Prostate gland (tissue), 2 donors: ENCODE measurements around the gene PPM1A. TPM values are rescaled to one million over a fixed set of nuclear protein-coding genes. Genes with fewer than 3 reads are reported as not detected.

Source experiments
- DNase-seq: peaks from one replicate; pipeline ENCODE4 v3.0.0-alpha.2; 2019; ENCODE audit warnings: low spot score
- H3K27ac ChIP-seq, 2 donors: fragments of 200-600 bp; sonication (generic); 2 replicates each; pipeline ENCODE4 v1.5.1; 2017 to 2019
- H3K27me3 ChIP-seq: fragments of 200-600 bp; sonication (generic); replicated peaks from 2 replicates; pipeline ENCODE4 v1.5.1; 2019; ENCODE audit not compliant: insufficient read depth
- H3K36me3 ChIP-seq, 2 donors: fragments of 200-600 bp; sonication (generic); 1 replicate in 1 of 2; 2 replicates in 1 of 2; pipeline versions ENCODE4 v1.5.1 to v1.8.1; 2017 to 2019
- H3K4me1 ChIP-seq: fragments of 200-600 bp; sonication (generic); replicated peaks from 2 replicates; pipeline ENCODE4 v1.5.1; 2019
- H3K4me3 ChIP-seq, 2 donors: fragments of 200-600 bp; sonication (generic); 2 replicates each; pipeline ENCODE4 v1.5.1; 2017 to 2019
- H3K9me3 ChIP-seq: fragments of 200-600 bp; sonication (generic); 2 replicates; pipeline ENCODE4 v1.5.1; 2017
- POLR2A ChIP-seq: fragments of 450-650 bp; IDR thresholded peaks from one replicate; pipeline ENCODE4 v1.6.1; 2016; ENCODE audit warnings: antibody characterized with exemption, mild to moderate bottlenecking
- POLR2AphosphoS5 ChIP-seq: sonication (generic); formaldehyde crosslinking; IDR thresholded peaks from one replicate; pipeline ENCODE4 v1.6.1; 2017; ENCODE audit warnings: antibody characterized with exemption
- WGBS: methylation state at CpG from one replicate; pipeline ENCODE4 v1.1.5; 2018; 5-methylcytosine and 5-hydroxymethylcytosine counted together
- intact Hi-C: fragments of 100-400 bp; cut with DNase I; formaldehyde crosslinking; loops from one replicate; pipeline ENCODE4 v1.14.2; 2022
- total RNA-seq, 2 donors: library from RNA; depleted of rRNA; stranded (reverse); fragments of >200 nt; gene quantifications; one replicate each; pipeline ENCODE4 v1.1.0, GENCODE V29; 2016
- TF ChIP-seq, protein P1 (sequence below), 4 experiments: fragments of 200-600 bp in 2 of 4; fragments of 450-650 bp in 2 of 4; sonication (generic) in 2 of 4; IDR thresholded peaks; 1 replicate in 3 of 4; 2 replicates in 1 of 4; pipeline ENCODE4 v1.5.1; 2016 to 2019; ENCODE audit warnings: antibody characterized with exemption in 4 of 4, mild to moderate bottlenecking in 2 of 4, moderate library complexity in 2 of 4

Gene PPM1A
- total RNA-seq, 2 donors from 2014 or later: 41.4 to 50.6 TPM

DNA sequence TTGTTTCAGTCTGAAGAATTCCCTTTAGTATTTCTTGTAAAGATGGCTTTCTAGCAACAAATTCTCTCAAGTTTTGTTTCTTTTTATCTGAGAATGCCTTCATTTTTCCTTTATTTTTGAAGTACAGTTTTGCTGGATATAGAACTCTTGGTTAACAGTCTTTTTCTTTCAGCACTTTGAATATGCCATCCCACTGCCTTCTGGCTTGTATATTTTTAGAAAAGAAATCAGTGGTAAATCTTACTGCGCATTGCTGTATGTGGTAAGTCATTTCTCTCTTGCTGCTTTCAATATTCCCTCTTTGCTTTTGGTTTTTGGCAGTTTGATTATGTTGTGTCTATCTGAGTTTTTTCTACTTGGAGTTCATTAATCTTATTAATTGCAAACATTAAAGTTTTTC, 16.8 kb upstream of the PPM1A start:
- Histone ChIP-seq H3K27ac (no peak overlapping the region), H3K36me3 (no peaks in the 10 kb centered on the region), H3K27me3 (no peaks in the 10 kb centered on the region), H3K4me1 (no peaks in the 10 kb centered on the region), H3K9me3 (no peaks in the 10 kb centered on the region), H3K4me3 (no peak overlapping the region)
- 100% methylated on average over 1 of the region's 1 CpG for WGBS
- no peak for DNase-seq
- TF ChIP-seq POLR2AphosphoS5: no peak
- TF ChIP-seq, protein P1, sequence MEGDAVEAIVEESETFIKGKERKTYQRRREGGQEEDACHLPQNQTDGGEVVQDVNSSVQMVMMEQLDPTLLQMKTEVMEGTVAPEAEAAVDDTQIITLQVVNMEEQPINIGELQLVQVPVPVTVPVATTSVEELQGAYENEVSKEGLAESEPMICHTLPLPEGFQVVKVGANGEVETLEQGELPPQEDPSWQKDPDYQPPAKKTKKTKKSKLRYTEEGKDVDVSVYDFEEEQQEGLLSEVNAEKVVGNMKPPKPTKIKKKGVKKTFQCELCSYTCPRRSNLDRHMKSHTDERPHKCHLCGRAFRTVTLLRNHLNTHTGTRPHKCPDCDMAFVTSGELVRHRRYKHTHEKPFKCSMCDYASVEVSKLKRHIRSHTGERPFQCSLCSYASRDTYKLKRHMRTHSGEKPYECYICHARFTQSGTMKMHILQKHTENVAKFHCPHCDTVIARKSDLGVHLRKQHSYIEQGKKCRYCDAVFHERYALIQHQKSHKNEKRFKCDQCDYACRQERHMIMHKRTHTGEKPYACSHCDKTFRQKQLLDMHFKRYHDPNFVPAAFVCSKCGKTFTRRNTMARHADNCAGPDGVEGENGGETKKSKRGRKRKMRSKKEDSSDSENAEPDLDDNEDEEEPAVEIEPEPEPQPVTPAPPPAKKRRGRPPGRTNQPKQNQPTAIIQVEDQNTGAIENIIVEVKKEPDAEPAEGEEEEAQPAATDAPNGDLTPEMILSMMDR (IDR thresholded peaks at IDR 0.05): no peak
- no peak for TF ChIP-seq POLR2A
- intact Hi-C loops: no loop called here

DNA sequence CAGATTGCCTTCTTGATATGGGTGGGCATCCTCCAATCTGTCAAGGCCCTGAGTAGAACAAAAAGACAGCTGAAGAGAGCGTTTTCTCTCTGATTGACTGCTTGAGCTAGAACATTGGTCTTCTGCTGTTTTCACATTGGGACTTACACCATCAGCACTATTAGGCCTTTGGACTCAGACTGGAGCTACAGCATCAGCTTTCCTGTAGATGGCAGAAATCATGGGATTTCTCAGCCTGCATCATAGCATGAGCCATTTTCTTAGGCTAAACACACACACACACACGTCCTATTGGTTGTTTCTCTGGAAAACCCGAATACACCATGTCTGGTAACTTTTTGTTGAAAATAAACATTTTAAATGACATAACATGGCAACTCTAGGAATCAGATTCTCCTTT, 15.8 kb upstream of the PPM1A start:
- Histone ChIP-seq H3K27ac (no peak overlapping the region), H3K36me3 (no peaks in the 10 kb centered on the region), H3K4me3 (no peak overlapping the region), H3K27me3 (no peaks in the 10 kb centered on the region), H3K9me3 (no peaks in the 10 kb centered on the region), H3K4me1 (no peaks in the 10 kb centered on the region)
- TF ChIP-seq, protein P1 (IDR thresholded peaks at IDR 0.05): no peak
- TF ChIP-seq POLR2AphosphoS5 (no peak), POLR2A (no peak)
- WGBS: 94% methylated on average over 3 of the region's 3 CpGs
- intact Hi-C loops: no loop called here
- DNase-seq: no peak

- TF ChIP-seq, protein P1 (IDR thresholded peaks at IDR 0.05): no peak
- TF ChIP-seq POLR2AphosphoS5 (no peak), POLR2A (no peak)
- no peaks in the 10 kb centered on the region for H3K36me3 ChIP-seq
- no peaks in the 10 kb centered on the region for H3K27me3 ChIP-seq
- intact Hi-C loops: no loop called here
- no peak for DNase-seq
- no peak overlapping the region for H3K4me3 ChIP-seq
- H3K27ac ChIP-seq: no peak overlapping the region
- no peaks in the 10 kb centered on the region for H3K9me3 ChIP-seq
- no peaks in the 10 kb centered on the region for H3K4me1 ChIP-seq
These were observed 15.1 kb upstream of the PPM1A start for GRCh38 chr14:60233891-60234290.

GRCh38 chr14:60235440-60235839, 13.6 kb upstream of the PPM1A start:
- H3K9me3 ChIP-seq: no peaks in the 10 kb centered on the region
- intact Hi-C loops: no loop called here
- H3K36me3 ChIP-seq: no peaks in the 10 kb centered on the region
- H3K27ac ChIP-seq: no peak overlapping the region
- 60% methylated on average over 2 of the region's 2 CpGs for WGBS
- TF ChIP-seq, protein P1 (IDR thresholded peaks at IDR 0.05): no peak
- no peak overlapping the region for H3K4me3 ChIP-seq
- H3K27me3 ChIP-seq: no peaks in the 10 kb centered on the region
- no peak for DNase-seq
- H3K4me1 ChIP-seq: no peaks in the 10 kb centered on the region

DNA sequence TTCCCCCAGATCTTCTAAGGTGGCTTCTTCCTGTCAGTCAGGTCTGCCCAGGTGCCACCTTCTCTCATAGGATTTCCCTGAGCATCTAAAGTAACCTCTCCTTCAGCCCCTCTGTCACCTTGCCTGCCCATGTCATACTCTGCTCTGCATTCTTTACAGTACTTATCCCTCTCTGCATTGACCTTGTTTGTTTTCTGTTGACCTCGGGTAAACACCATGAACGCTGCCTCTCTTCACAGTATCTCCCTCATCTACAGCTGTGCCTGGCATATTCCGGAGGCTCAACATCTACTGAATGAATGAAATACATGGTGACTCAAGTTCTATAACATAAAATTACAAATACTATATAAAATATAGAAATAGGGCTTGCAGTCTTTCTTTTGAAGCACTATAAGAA, 10.1 kb upstream of the PPM1A start:
- H3K27me3 ChIP-seq: no peaks in the 10 kb centered on the region
- intact Hi-C loops: no loop called here
- H3K4me1 ChIP-seq: no peaks in the 10 kb centered on the region
- no peak overlapping the region for H3K4me3 ChIP-seq
- no peaks in the 10 kb centered on the region for H3K36me3 ChIP-seq
- H3K27ac ChIP-seq: no peak overlapping the region
- TF ChIP-seq POLR2A: no peak
- TF ChIP-seq POLR2AphosphoS5: no peak
- TF ChIP-seq, protein P1 (IDR thresholded peaks at IDR 0.05): no peak
- DNase-seq: no peak
- 65% methylated on average over 3 of the region's 3 CpGs for WGBS
- H3K9me3 ChIP-seq: no peaks in the 10 kb centered on the region
